NCI-H526 treated with DMSO at 0.1 percent for 48 hours (cell line): ENCODE measurements around the gene EVI5L.

ENCODE experiments used
- DNase-seq: peaks from one replicate; lab custom pipeline; 2025; lab: John Stamatoyannopoulos, UW

Gene EVI5L

GRCh38 chr19:7817801-7818200 is 12.2 kb upstream of the EVI5L start:
- DNase-seq: no peak

- no peak for DNase-seq
Measured at GRCh38 chr19:7818806-7819205, 11.2 kb upstream of the EVI5L start.

GRCh38 chr19:7819337-7819736 is 10.7 kb upstream of the EVI5L start:
- no peak for DNase-seq

GRCh38 chr19:7820588-7820987 is 9.4 kb upstream of the EVI5L start:
- no peak for DNase-seq

- no peak for DNase-seq
Measured at GRCh38 chr19:7822910-7823515, 7.0 kb upstream of the EVI5L start.

GRCh38 chr19:7823686-7824301 is 6.2 kb upstream of the EVI5L start:
- no peak for DNase-seq

- DNase-seq: no peak
Measured at GRCh38 chr19:7829166-7829520, 875 bp upstream of the EVI5L start.

- no peak for DNase-seq
Measured at GRCh38 chr19:7830272-7830771, 304 bp downstream of the EVI5L start.

- no peak for DNase-seq
Measured at GRCh38 chr19:7830823-7831222, 805 bp downstream of the EVI5L start.

- DNase-seq: no peak
Measured at GRCh38 chr19:7831452-7831851, 1.4 kb downstream of the EVI5L start.

- no peak for DNase-seq
Measured at GRCh38 chr19:7832009-7832408, 2.0 kb downstream of the EVI5L start.

GRCh38 chr19:7832781-7833180 is 2.8 kb downstream of the EVI5L start:
- DNase-seq: no peak

- no peak for DNase-seq
Measured at GRCh38 chr19:7833225-7834099, 3.4 kb downstream of the EVI5L start.

GRCh38 chr19:7839476-7839875 is 9.5 kb downstream of the EVI5L start:
- no peak for DNase-seq

- no peak for DNase-seq
Measured at GRCh38 chr19:7840629-7841028, 10.6 kb downstream of the EVI5L start.

GRCh38 chr19:7841751-7842660 is 12.0 kb downstream of the EVI5L start:
- no peak for DNase-seq

GRCh38 chr19:7842661-7843294 is 12.8 kb downstream of the EVI5L start:
- DNase-seq: no peak

- no peak for DNase-seq
Measured at GRCh38 chr19:7843521-7843920, 13.5 kb downstream of the EVI5L start.

GRCh38 chr19:7844405-7844804 is 14.4 kb downstream of the EVI5L start:
- no peak for DNase-seq

- DNase-seq: no peak
Measured at GRCh38 chr19:7844951-7845350, 14.9 kb downstream of the EVI5L start.

- no peak for DNase-seq
Measured at GRCh38 chr19:7845390-7846154, 15.6 kb downstream of the EVI5L start.
